Choroid plexus epithelial cell (primary cell): ENCODE data around the gene TBX1.
A peak's percentile ranks its signal among the peaks of the same experiment; 100 is the strongest.

Source experiments
- DNase-seq: peaks from one replicate; pipeline ENCODE4 v3.0.0-alpha.2; 2010; ENCODE audit warnings: low read depth
- H3K4me3 ChIP-seq: 2 replicates; pipeline ENCODE4 v1.5.1; 2011; ENCODE audit warnings: low read depth, mild to moderate bottlenecking, control low read depth, low read length, moderate library complexity
- TF ChIP-seq, protein P1 (sequence below): conservative IDR thresholded peaks from 2 replicates; pipeline ENCODE4 v1.5.1; 2011; ENCODE audit warnings: low read depth, mild to moderate bottlenecking, control low read depth, inconsistent platforms, low read length, moderate library complexity

The TBX1 gene

DNA sequence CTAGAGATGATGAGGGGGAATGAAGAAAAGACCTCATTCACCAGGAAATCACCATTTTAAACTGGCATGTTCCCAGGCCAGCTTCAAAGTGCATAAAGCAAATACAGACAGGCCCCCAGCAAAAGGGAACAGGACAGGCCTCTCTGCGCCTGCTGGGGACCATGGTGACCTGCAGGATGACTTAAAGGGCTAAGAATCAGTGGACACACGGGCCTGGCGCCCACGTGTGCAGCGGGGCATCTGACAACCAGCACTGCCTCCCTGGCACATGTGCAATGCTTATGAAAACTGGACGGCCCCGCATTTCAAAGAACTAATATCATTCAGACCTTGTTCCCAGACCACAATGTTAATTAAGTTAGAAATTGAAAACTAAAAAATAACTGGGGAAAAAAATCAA lies 35.6 kb downstream of the TBX1 start:
- no peak overlapping the region for H3K4me3 ChIP-seq
- TF ChIP-seq, protein P1, sequence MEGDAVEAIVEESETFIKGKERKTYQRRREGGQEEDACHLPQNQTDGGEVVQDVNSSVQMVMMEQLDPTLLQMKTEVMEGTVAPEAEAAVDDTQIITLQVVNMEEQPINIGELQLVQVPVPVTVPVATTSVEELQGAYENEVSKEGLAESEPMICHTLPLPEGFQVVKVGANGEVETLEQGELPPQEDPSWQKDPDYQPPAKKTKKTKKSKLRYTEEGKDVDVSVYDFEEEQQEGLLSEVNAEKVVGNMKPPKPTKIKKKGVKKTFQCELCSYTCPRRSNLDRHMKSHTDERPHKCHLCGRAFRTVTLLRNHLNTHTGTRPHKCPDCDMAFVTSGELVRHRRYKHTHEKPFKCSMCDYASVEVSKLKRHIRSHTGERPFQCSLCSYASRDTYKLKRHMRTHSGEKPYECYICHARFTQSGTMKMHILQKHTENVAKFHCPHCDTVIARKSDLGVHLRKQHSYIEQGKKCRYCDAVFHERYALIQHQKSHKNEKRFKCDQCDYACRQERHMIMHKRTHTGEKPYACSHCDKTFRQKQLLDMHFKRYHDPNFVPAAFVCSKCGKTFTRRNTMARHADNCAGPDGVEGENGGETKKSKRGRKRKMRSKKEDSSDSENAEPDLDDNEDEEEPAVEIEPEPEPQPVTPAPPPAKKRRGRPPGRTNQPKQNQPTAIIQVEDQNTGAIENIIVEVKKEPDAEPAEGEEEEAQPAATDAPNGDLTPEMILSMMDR = no peak
- DNase-seq = no peak

DNA sequence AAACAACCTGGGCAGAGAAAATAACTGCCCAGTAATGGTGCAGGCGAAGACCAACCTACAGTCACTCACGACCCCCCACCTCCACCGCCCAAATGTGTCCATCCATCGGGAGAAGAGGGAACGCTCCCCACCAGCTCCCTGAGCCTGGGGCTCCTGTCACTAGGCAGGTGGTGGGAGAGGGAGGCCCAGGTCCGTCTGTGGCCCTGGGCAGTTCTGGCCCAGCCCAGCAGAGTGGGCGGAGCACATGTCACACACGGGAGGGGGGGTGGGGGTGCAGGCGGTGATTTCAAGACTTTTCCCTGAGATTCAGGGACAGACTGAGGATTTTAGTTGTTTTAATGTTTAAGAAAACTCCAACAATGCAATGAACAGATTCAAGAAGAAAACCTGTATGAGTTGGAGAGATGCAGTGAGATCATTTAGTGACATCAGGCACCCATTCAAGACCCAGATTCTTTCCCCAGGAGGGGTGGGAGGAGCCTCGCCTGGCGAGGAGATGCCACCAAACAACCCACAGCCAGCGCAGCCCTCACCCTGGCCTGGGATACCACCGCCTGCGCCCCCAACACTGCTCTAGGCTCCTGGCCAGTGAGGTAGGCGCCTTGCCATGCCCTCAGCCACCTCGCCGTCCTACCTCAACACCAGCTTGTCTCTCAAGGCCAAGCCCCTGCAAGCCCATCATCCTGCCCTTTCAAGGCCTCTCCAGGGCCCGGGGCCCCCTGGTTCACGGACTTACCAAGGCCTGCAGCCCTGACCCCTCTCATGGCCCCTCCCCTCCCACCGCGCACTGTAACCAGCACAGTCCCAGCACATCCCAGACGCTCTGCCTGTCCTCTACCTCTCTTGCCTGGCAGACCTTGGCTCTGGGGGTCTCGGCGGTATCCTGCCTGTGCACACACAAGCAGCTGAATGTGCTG lies 36.8 kb downstream of the TBX1 start:
- no peak overlapping the region for H3K4me3 ChIP-seq
- no peak for DNase-seq
- TF ChIP-seq, protein P1 = no peak

DNA sequence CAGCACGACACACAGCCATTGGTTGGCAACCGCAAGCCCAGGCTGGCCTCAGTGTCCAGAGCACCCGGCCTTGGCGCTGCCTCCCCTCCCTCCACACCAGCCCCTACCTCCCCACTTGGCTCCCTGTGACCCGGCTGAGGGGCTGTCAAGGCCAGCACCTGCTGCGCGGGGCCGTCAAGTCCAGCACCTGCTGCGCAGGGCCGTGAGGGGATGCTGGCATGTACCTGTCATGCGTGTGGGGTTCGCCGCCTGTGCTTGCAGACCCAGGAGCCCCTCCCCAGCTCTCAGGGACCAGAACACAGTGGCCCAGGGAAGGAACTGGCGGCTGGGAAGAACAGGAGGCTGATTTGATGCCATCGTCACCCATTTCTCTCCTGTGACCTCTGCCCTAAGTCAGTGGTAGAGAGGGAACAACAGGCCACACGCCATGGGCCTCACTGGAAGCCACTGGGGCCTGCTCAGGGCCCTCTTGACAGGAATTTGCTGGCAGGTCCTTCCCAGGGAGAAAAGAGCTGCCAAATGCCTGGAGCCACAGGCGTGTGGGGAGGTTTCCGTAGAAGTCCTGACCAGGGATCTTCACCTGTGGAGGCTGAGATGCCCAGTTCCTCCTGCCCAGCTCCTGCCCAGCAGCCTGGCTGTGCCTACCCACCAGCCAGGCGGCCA lies 37.6 kb downstream of the TBX1 start:
- TF ChIP-seq, protein P1 = no peak
- no peak overlapping the region for H3K4me3 ChIP-seq
- DNase-seq = no peak

DNA sequence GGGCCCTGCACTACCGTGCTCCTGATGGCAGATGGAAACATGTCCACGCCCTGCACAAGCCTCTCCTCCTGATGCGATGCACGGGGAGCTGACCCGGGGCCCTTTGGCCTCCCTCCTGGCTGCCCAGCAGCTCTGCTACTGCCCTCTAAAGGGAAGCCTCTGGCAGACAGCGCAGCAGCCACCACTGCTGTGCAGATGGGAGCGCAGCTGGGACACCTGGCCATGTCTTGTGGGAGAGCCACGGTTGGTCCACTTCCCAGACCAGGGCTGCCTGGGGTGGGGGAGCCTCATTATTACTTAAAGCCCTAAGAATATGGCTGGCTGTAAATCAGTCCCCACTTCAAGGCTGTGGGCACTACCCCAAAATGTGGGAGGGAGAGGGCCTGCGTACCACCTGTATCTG lies 38.3 kb downstream of the TBX1 start:
- TF ChIP-seq, protein P1 = no peak
- H3K4me3 ChIP-seq = no peak overlapping the region
- no peak for DNase-seq

DNA sequence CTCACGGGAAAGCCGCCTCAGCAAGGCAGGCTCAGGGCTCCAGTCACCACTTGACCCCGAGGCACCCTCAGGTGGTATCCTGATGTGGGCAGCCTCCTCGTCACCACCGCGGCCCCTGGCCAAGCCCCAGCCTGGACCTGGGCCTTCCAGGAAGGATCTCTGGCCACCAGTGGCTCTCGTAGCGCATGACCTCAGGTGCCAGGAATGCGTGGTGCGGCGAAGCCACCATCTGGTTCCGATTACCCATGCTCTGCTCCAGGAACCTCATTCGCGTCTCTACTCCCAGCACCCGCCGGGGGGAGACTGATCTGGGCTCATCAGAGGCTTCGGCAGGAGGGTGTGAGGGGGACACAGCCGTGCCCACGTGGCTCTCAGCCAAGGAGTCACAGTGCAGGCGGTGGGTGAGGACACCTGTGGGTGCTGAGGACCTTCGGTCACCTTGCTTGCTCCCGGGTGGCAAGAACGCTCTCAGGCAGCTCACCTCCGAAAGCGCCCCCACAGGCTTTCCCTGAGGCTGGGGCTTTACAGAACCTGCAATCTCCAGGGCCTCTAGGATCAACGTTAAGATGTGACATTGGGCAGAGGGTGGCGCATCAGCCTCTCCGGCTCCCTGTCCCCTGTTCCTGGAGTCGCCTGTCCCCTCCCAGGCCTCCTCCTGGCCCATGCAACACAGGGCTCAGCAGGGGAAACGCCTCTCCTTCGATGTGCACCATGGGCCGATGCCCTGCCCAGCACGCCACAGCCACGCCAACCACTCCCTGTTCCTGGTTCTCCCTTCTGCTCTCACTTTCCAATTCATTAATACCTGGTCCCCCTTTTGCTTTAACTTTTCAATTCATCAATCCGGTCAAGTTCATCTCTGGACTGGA lies 39.0 kb downstream of the TBX1 start:
- no peak overlapping the region for H3K4me3 ChIP-seq
- TF ChIP-seq, protein P1 = peak; percentile 32
- DNase-seq = peak; percentile 83

DNA sequence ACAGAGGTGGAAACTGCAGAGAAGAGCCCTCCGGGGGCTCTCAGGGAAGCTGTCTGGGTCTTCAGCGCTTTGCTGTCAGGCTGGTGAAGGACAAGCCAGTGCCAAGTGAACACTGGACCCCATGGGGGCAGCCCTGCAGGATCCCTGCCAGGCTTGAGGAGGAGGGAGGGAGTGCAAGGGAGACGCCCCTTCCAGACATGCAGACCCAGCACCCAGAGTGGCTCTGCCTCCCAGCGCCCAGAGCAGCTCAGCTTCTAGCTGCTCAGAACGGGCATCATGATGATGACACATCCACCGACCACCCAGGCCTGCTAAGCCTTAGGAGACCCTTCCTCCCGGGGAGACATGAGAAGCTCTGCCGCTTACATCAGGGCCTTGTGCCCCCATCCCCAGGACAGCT lies 39.7 kb downstream of the TBX1 start:
- no peak overlapping the region for H3K4me3 ChIP-seq
- no peak for DNase-seq
- TF ChIP-seq, protein P1 = no peak
